Tibial nerve (tissue), 4 donors: ENCODE measurements around the gene LRRC74A. TPM values are rescaled to one million over a fixed set of nuclear protein-coding genes. Genes with fewer than 3 reads are reported as not detected.

Source experiments
- DNase-seq, 2 donors: peaks; one replicate each; pipeline ENCODE4 v3.0.0-alpha.2; 2019; ENCODE audit warnings: low spot score in 2 of 2
- H3K27ac ChIP-seq, 4 donors: fragments of 200-600 bp; sonication (generic) in 3 of 4; one replicate each; pipeline ENCODE4 v1.5.1; 2017 to 2019; ENCODE audit warnings: mild to moderate bottlenecking in 1 of 4
- H3K27me3 ChIP-seq, 2 donors: fragments of 200-600 bp; sonication (generic) in 1 of 2; one replicate each; pipeline versions ENCODE4 v1.5.1 to v1.6.0; 2017 to 2019
- H3K36me3 ChIP-seq, 3 donors: fragments of 200-600 bp; sonication (generic); one replicate each; pipeline ENCODE4 v1.5.1; 2018 to 2019
- H3K4me1 ChIP-seq, 4 donors: fragments of 200-600 bp; sonication (generic) in 3 of 4; one replicate each; pipeline ENCODE4 v1.5.1; 2017 to 2019
- H3K4me3 ChIP-seq, 4 donors: fragments of 200-600 bp; sonication (generic) in 3 of 4; one replicate each; pipeline ENCODE4 v1.5.1; 2017 to 2019; ENCODE audit warnings: mild to moderate bottlenecking in 1 of 4, moderate library complexity in 1 of 4
- H3K9me3 ChIP-seq, 4 donors: fragments of 200-600 bp; sonication (generic) in 3 of 4; one replicate each; pipeline ENCODE4 v1.5.1; 2017 to 2019
- EP300 ChIP-seq, 2 donors: sonication (generic); formaldehyde crosslinking; IDR thresholded peaks; one replicate each; pipeline ENCODE4 v1.6.1; 2017; ENCODE audit warnings: antibody characterized with exemption in 2 of 2, mild to moderate bottlenecking in 1 of 2
- POLR2A ChIP-seq, 2 donors: fragments of 450-650 bp; IDR thresholded peaks; one replicate each; pipeline ENCODE4 v1.6.1; 2017; ENCODE audit warnings: antibody characterized with exemption in 2 of 2, mild to moderate bottlenecking in 2 of 2, moderate library complexity in 2 of 2
- WGBS, 2 donors: methylation state at CpG; one replicate each; pipeline ENCODE4 v1.1.5; 2018; 5-methylcytosine and 5-hydroxymethylcytosine counted together
- total RNA-seq, 4 donors: library from RNA; depleted of rRNA; stranded (reverse); fragments of >200 nt; gene quantifications; one replicate each; pipeline ENCODE4 v1.1.0, GENCODE V29; 2016
- TF ChIP-seq, protein P1 (sequence below), 5 experiments: fragments of 200-600 bp in 3 of 5; fragments of 450-650 bp in 2 of 5; sonication (generic) in 3 of 5; IDR thresholded peaks; one replicate each; pipeline ENCODE4 v1.5.1; 2016 to 2019; ENCODE audit warnings: antibody characterized with exemption in 5 of 5, mild to moderate bottlenecking in 3 of 5, moderate library complexity in 2 of 5

Gene LRRC74A
- not detected for total RNA-seq

DNA sequence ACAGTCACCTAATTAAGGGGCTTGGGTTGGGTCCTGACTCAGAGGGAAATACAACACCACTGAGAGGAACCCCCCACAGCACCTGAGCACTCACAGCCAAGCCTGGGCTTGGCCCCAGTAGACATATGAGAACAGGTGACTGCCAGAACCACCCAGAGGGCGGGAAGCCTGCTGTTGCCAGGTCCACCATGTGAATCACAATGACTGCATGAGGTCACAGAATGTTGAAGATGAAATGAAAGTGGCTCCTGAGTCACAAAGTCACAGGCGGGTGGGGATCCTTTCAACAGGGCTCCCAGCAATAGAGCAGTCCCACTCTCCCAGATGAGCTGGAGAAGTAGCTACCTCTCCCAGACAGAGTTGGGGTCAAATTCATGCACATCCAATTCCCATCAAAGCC lies at the start of gene LRRC74A:
Gene LRRC74A, plus strand, starts transcription at position 287 of the 400 bp plus-strand sequence. CDS start 290 bp downstream, outside the sequence.
- TF ChIP-seq, protein P1, sequence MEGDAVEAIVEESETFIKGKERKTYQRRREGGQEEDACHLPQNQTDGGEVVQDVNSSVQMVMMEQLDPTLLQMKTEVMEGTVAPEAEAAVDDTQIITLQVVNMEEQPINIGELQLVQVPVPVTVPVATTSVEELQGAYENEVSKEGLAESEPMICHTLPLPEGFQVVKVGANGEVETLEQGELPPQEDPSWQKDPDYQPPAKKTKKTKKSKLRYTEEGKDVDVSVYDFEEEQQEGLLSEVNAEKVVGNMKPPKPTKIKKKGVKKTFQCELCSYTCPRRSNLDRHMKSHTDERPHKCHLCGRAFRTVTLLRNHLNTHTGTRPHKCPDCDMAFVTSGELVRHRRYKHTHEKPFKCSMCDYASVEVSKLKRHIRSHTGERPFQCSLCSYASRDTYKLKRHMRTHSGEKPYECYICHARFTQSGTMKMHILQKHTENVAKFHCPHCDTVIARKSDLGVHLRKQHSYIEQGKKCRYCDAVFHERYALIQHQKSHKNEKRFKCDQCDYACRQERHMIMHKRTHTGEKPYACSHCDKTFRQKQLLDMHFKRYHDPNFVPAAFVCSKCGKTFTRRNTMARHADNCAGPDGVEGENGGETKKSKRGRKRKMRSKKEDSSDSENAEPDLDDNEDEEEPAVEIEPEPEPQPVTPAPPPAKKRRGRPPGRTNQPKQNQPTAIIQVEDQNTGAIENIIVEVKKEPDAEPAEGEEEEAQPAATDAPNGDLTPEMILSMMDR (IDR thresholded peaks at IDR 0.05) = no peak
- TF ChIP-seq POLR2A (IDR thresholded peaks at IDR 0.05) (no peak), EP300 (IDR thresholded peaks at IDR 0.05) (no peak)
- WGBS, 2 donors = 94 to 100% methylated on average over 2 of the region's 2 CpGs
- Histone ChIP-seq H3K9me3 (no peaks in the 10 kb centered on the region), H3K4me3 (no peak within 1 kb of the TSS), H3K27me3 (no peaks in the 10 kb centered on the region), H3K36me3 (no peaks in the 10 kb centered on the region), H3K27ac (peak within 1 kb of the TSS in 2 of 4 donors; percentile 81 to 85), H3K4me1 (peaks cover 0 to 39% (median 24%) of the 10 kb centered on the region in 4 donors)
- DNase-seq = no peak

GRCh38 chr14:76776428-76777251 lies 49.6 kb upstream of the LRRC74A start:
- no peaks in the 10 kb centered on the region for H3K27me3 ChIP-seq
- no peak for DNase-seq
- H3K36me3 ChIP-seq = peaks cover 0 to 53% (median 0%) of the 10 kb centered on the region in 3 donors

GRCh38 chr14:76777721-76778120 lies 48.5 kb upstream of the LRRC74A start:
- WGBS, 2 donors = 82 to 83% methylated on average over 9 of the region's 9 CpGs
- no peak overlapping the region for H3K27ac ChIP-seq
- H3K4me3 ChIP-seq = no peak overlapping the region
- TF ChIP-seq POLR2A (IDR thresholded peaks at IDR 0.05) (no peak), EP300 (IDR thresholded peaks at IDR 0.05) (no peak)
- TF ChIP-seq, protein P1 (IDR thresholded peaks at IDR 0.05) = no peak
- no peak for DNase-seq
- H3K36me3 ChIP-seq = peaks cover 0 to 64% (median 0%) of the 10 kb centered on the region in 3 donors
- peaks cover 0 to 52% (median 22%) of the 10 kb centered on the region in 4 donors for H3K4me1 ChIP-seq
- H3K27me3 ChIP-seq = no peaks in the 10 kb centered on the region
- no peaks in the 10 kb centered on the region for H3K9me3 ChIP-seq

More at GRCh38 chr14:76776428-76777251, 49.6 kb upstream of the LRRC74A start:
- H3K27ac ChIP-seq = peak overlapping the region in 1 of 4 donors; percentile 48
- H3K4me3 ChIP-seq = no peak overlapping the region
- WGBS, 2 donors = 68 to 70% methylated on average over 8 to 10 of the region's 10 CpGs
- H3K4me1 ChIP-seq = peaks cover 0 to 52% (median 25%) of the 10 kb centered on the region in 4 donors
- no peaks in the 10 kb centered on the region for H3K9me3 ChIP-seq
- TF ChIP-seq, protein P1 (IDR thresholded peaks at IDR 0.05) = no peak
- TF ChIP-seq EP300 (IDR thresholded peaks at IDR 0.05) (no peak), POLR2A (IDR thresholded peaks at IDR 0.05) (no peak)

- H3K27ac ChIP-seq = no peak overlapping the region
- no peak overlapping the region for H3K4me3 ChIP-seq
- H3K36me3 ChIP-seq = peaks cover 0 to 70% (median 0%) of the 10 kb centered on the region in 3 donors
- TF ChIP-seq EP300 (IDR thresholded peaks at IDR 0.05) (no peak), POLR2A (IDR thresholded peaks at IDR 0.05) (no peak)
- TF ChIP-seq, protein P1 (IDR thresholded peaks at IDR 0.05) = no peak
- no peaks in the 10 kb centered on the region for H3K9me3 ChIP-seq
- H3K27me3 ChIP-seq = no peaks in the 10 kb centered on the region
- no peak for DNase-seq
- peaks cover 0 to 47% (median 16%) of the 10 kb centered on the region in 4 donors for H3K4me1 ChIP-seq
- WGBS, 2 donors = 84 to 86% methylated on average over 16 of the region's 16 CpGs
These were observed 47.5 kb upstream of the LRRC74A start for GRCh38 chr14:76778546-76779215.
